K562 (cell line): ENCODE results near the gene ZNHIT2. TPM values are rescaled to one million over a fixed set of nuclear protein-coding genes. Genes with fewer than 3 reads are reported as not detected.

ENCODE experiments used
- ARID3B ChIP-seq: fragments of 250-450 bp; sonication (Bioruptor Pico); IDR thresholded peaks from 2 replicates; pipeline ENCODE4 v1.4.0; 2020; ENCODE audit warnings: borderline replicate concordance
- KLF13 ChIP-seq: fragments of 450-650 bp; IDR thresholded peaks from 2 replicates; pipeline ENCODE4 v1.6.1; 2016; ENCODE audit warnings: missing genetic modification characterization, low read depth, mild to moderate bottlenecking, missing compliant biosample characterization, moderate library complexity, borderline replicate concordance
- MLX ChIP-seq, 2 experiments: fragments of 450-650 bp in 1 of 2; sonication (generic) in 1 of 2; formaldehyde crosslinking; conservative IDR thresholded peaks; 2 replicates each; pipeline versions ENCODE4 v1.4.0 to v1.8.1; 2020 to 2022; ENCODE audit warnings: mild to moderate bottlenecking in 1 of 2, missing genetic modification reagents in 1 of 2
- MYNN ChIP-seq, 2 experiments: sonication (generic); formaldehyde crosslinking in 1 of 2; IDR thresholded peaks; 2 replicates each; pipeline versions ENCODE4 v1.5.0 to v1.6.1; 2016 to 2020; ENCODE audit warnings: antibody characterized with exemption in 1 of 2, missing genetic modification reagents in 1 of 2
- NFRKB ChIP-seq: fragments of 450-650 bp; IDR thresholded peaks from 2 replicates; pipeline ENCODE4 v1.6.1; 2016; ENCODE audit warnings: low read depth
- PHB ChIP-seq: fragments of 250-450 bp; sonication (Bioruptor Pico); IDR thresholded peaks from 2 replicates; pipeline ENCODE4 v1.5.0; 2021
- TEAD2 ChIP-seq: fragments of 450-650 bp; IDR thresholded peaks from 2 replicates; pipeline ENCODE4 v1.6.1; 2016; ENCODE audit warnings: missing genetic modification characterization, control low read depth, missing compliant biosample characterization
- ZBED1 ChIP-seq: IDR thresholded peaks from 2 replicates; pipeline ENCODE4 v1.6.1; 2014
- ZBTB5 ChIP-seq: fragments of 450-650 bp; IDR thresholded peaks from 2 replicates; pipeline ENCODE4 v1.6.1; 2017; ENCODE audit warnings: antibody characterized with exemption
- ZNF212 ChIP-seq: fragments of 450-650 bp; formaldehyde crosslinking; IDR thresholded peaks from 2 replicates; pipeline ENCODE4 v1.4.0; 2020; ENCODE audit warnings: mild to moderate bottlenecking
- ZNF551 ChIP-seq: fragments of 250-450 bp; sonication (Bioruptor Pico); IDR thresholded peaks from 2 replicates; pipeline ENCODE4 v1.5.0; 2021; ENCODE audit warnings: mild to moderate bottlenecking, moderate library complexity
- polyA plus RNA-seq, 8 experiments: library from polyadenylated mRNA; depleted of rRNA in 4 of 8; stranded (reverse) in 5 of 8; unstranded in 3 of 8; fragments of >200 nt; fragmentation: Nextera tagmentation in 2 of 8; fragmentation: Illumina TruSeq in 1 of 8; extraction: Ambion mirVana in 2 of 8; extraction: Trizol in 1 of 8; gene quantifications; 2 replicates each; pipeline versions ENCODE4 v1.2.1 to v1.2.3, GENCODE V29; 2011 to 2014; ENCODE audit warnings: inconsistent platforms in 1 of 8, missing spikeins in 1 of 8
- total RNA-seq, 7 experiments: library from RNA; depleted of rRNA in 6 of 7; stranded (reverse); fragments of >200 nt in 6 of 7; fragmentation: Illumina TruSeq in 2 of 7; extraction: Trizol in 2 of 7; gene quantifications; 2 replicates each; pipeline versions ENCODE4 v1.2.1 to v1.2.3, GENCODE V29; 2011 to 2021; ENCODE audit warnings: low replicate concordance in 1 of 7
- TF ChIP-seq, protein P1 (sequence below): sonication (generic); IDR thresholded peaks from 2 replicates; pipeline ENCODE4 v1.6.1; 2016
- TF ChIP-seq, protein P2 (sequence below): fragments of 250-450 bp; sonication (Bioruptor Pico); IDR thresholded peaks from 2 replicates; pipeline ENCODE4 v1.8.0; 2021; ENCODE audit warnings: borderline replicate concordance, mild to moderate bottlenecking, moderate library complexity; ENCODE audit not compliant: poor library complexity, severe bottlenecking
- TF ChIP-seq, protein P3 (sequence below): sonication (generic); formaldehyde crosslinking; IDR thresholded peaks from 2 replicates; pipeline ENCODE4 v1.8.0; 2023; ENCODE audit warnings: mild to moderate bottlenecking, missing genetic modification reagents
- TF ChIP-seq, protein P4 (sequence below): fragments of 250-450 bp; sonication (Bioruptor Pico); IDR thresholded peaks from 2 replicates; pipeline ENCODE4 v1.4.0; 2020; ENCODE audit warnings: mild to moderate bottlenecking
- TF ChIP-seq, protein P5 (sequence below): sonication (generic); formaldehyde crosslinking; IDR thresholded peaks from 2 replicates; pipeline ENCODE4 v1.8.1; 2022; ENCODE audit warnings: missing genetic modification reagents

Gene ZNHIT2
- total and polyA plus RNA-seq, 9 of the 15 experiments (the other 6 are each of a cell fraction or from before 2014, with no cell fraction given), result 0.08 to 39.0 (median 2.5) TPM

- TF ChIP-seq, protein P1, sequence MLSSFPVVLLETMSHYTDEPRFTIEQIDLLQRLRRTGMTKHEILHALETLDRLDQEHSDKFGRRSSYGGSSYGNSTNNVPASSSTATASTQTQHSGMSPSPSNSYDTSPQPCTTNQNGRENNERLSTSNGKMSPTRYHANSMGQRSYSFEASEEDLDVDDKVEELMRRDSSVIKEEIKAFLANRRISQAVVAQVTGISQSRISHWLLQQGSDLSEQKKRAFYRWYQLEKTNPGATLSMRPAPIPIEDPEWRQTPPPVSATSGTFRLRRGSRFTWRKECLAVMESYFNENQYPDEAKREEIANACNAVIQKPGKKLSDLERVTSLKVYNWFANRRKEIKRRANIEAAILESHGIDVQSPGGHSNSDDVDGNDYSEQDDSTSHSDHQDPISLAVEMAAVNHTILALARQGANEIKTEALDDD, result no peak
- TF ChIP-seq, protein P2, sequence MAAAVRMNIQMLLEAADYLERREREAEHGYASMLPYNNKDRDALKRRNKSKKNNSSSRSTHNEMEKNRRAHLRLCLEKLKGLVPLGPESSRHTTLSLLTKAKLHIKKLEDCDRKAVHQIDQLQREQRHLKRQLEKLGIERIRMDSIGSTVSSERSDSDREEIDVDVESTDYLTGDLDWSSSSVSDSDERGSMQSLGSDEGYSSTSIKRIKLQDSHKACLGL (CRISPR knock-in tag), result peak; percentile 81
- TF ChIP-seq MLX (CRISPR knock-in tag; conservative IDR thresholded peaks at IDR 0.05) (0 out of 4 replicates have a peak, but pooled peaks of 1 of the 2 experiments have one; percentile 37), MYNN (IDR thresholded peaks at IDR 0.05) (peak; percentile 80; the same call in 1 of the 2 replicates), MYNN (CRISPR knock-in tag; IDR thresholded peaks at IDR 0.05) (no peak), TEAD2 (tag) (no peak), ZNF551 (CRISPR knock-in tag) (no peak), KLF13 (tag) (peak; percentile 75), ZBED1 (no peak), PHB (CRISPR knock-in tag) (no peak), ZBTB5 (no peak), ARID3B (CRISPR knock-in tag) (no peak), ZNF212 (CRISPR knock-in tag) (no peak), NFRKB (peak; percentile 94)
- TF ChIP-seq, protein P3, sequence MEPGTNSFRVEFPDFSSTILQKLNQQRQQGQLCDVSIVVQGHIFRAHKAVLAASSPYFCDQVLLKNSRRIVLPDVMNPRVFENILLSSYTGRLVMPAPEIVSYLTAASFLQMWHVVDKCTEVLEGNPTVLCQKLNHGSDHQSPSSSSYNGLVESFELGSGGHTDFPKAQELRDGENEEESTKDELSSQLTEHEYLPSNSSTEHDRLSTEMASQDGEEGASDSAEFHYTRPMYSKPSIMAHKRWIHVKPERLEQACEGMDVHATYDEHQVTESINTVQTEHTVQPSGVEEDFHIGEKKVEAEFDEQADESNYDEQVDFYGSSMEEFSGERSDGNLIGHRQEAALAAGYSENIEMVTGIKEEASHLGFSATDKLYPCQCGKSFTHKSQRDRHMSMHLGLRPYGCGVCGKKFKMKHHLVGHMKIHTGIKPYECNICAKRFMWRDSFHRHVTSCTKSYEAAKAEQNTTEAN (CRISPR knock-in tag), result no peak
- TF ChIP-seq, protein P4, sequence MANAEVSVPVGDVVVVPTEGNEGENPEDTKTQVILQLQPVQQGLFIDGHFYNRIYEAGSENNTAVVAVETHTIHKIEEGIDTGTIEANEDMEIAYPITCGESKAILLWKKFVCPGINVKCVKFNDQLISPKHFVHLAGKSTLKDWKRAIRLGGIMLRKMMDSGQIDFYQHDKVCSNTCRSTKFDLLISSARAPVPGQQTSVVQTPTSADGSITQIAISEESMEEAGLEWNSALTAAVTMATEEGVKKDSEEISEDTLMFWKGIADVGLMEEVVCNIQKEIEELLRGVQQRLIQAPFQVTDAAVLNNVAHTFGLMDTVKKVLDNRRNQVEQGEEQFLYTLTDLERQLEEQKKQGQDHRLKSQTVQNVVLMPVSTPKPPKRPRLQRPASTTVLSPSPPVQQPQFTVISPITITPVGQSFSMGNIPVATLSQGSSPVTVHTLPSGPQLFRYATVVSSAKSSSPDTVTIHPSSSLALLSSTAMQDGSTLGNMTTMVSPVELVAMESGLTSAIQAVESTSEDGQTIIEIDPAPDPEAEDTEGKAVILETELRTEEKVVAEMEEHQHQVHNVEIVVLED, result peak; percentile 79
- TF ChIP-seq, protein P5, sequence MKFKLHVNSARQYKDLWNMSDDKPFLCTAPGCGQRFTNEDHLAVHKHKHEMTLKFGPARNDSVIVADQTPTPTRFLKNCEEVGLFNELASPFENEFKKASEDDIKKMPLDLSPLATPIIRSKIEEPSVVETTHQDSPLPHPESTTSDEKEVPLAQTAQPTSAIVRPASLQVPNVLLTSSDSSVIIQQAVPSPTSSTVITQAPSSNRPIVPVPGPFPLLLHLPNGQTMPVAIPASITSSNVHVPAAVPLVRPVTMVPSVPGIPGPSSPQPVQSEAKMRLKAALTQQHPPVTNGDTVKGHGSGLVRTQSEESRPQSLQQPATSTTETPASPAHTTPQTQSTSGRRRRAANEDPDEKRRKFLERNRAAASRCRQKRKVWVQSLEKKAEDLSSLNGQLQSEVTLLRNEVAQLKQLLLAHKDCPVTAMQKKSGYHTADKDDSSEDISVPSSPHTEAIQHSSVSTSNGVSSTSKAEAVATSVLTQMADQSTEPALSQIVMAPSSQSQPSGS (CRISPR knock-in tag), result no peak
Observed at GRCh38 chr11:65095974-65096806, 21.3 kb downstream of the ZNHIT2 start, which contains the start of gene VPS51 (continued).
